Right lobe of liver (tissue), 6 donors: Measurements from ENCODE around the gene ZBTB4. TPM values are rescaled to one million over a fixed set of nuclear protein-coding genes. Genes with fewer than 3 reads are reported as not detected.

ENCODE experiments used
- ATAC-seq, 4 donors: fragments of 200-7000 bp; cut with Tn5 transposase; one replicate each; pipeline ENCODE4 v1.9.1; 2020; ENCODE audit warnings: mild to moderate bottlenecking in 4 of 4, moderate library complexity in 4 of 4
- DNase-seq, 3 donors: peaks; one replicate each; pipeline ENCODE4 v3.0.0-alpha.2; 2020
- H3K27ac ChIP-seq, 3 donors: fragments of 200-600 bp; one replicate each; pipeline ENCODE4 v1.8.0; 2022
- H3K27me3 ChIP-seq, 2 donors: fragments of 200-600 bp; one replicate each; pipeline ENCODE4 v1.8.0; 2022
- H3K36me3 ChIP-seq, 4 donors: fragments of 200-600 bp; sonication (generic) in 1 of 4; one replicate each; pipeline versions ENCODE4 v1.5.1 to v1.8.0; 2017 to 2022; ENCODE audit warnings: control low read depth in 1 of 4
- H3K4me1 ChIP-seq, 4 donors: fragments of 200-600 bp; sonication (generic) in 1 of 4; one replicate each; pipeline versions ENCODE4 v1.5.1 to v1.8.0; 2017 to 2022; ENCODE audit warnings: control low read depth in 1 of 4
- H3K4me3 ChIP-seq, 3 donors: fragments of 200-600 bp; one replicate each; pipeline ENCODE4 v1.8.0; 2022
- H3K9me3 ChIP-seq, 4 donors: fragments of 200-600 bp; sonication (generic) in 1 of 4; one replicate each; pipeline versions ENCODE4 v1.5.1 to v1.8.0; 2017 to 2022; ENCODE audit warnings: control low read depth in 1 of 4
- CTCF ChIP-seq, 4 donors: fragments of 200-600 bp in 3 of 4; fragments of 450-650 bp in 1 of 4; IDR thresholded peaks; one replicate each; pipeline versions ENCODE4 v1.5.1 to v1.8.0; 2016 to 2022; ENCODE audit warnings: antibody characterized with exemption in 4 of 4, mild to moderate bottlenecking in 2 of 4
- POLR2A ChIP-seq: fragments of 450-650 bp; IDR thresholded peaks from one replicate; pipeline ENCODE4 v1.6.1; 2017; ENCODE audit warnings: antibody characterized with exemption, mild to moderate bottlenecking
- WGBS: methylation state at CpG from one replicate; pipeline ENCODE4 v1.1.6; 2018; ENCODE audit warnings: low coverage, low lambda C conversion rate; ENCODE audit not compliant: insufficient coverage; ENCODE audit errors: missing lambda C conversion rate; 5-methylcytosine and 5-hydroxymethylcytosine counted together
- intact Hi-C, 2 donors: fragments of 100-400 bp; cut with DNase I; formaldehyde crosslinking; loops; one replicate each; pipeline versions ENCODE4 v1.11.2 to v1.14.1; 2022
- total RNA-seq, 6 experiments: library from RNA; depleted of rRNA in 2 of 6; stranded (reverse); fragments of >200 nt in 2 of 6; fragmentation: NEBNext Ultra II Directional in 3 of 6; extraction: Animal tissue kit (Norgen Biotek cat#: 25700) in 3 of 6; gene quantifications; one replicate each; pipeline versions ENCODE4 v1.1.0 to v1.2.4, GENCODE V29; 2016 to 2023
- donor health status: DM: no; HTN: yes; CAD: no.
- donor health status: DM: no; HTN: no; CAD: no.
- donor health status: DM: no; HTN: no; CAD: no.
- donor health status: DM: no; HTN: yes; CAD: no.
- donor health status: DM: no; HTN: yes; CAD: no.

The ZBTB4 gene
- total RNA-seq, 6 experiments from 2014 or later = 5.7 to 10.5 (median 7.9) TPM

DNA sequence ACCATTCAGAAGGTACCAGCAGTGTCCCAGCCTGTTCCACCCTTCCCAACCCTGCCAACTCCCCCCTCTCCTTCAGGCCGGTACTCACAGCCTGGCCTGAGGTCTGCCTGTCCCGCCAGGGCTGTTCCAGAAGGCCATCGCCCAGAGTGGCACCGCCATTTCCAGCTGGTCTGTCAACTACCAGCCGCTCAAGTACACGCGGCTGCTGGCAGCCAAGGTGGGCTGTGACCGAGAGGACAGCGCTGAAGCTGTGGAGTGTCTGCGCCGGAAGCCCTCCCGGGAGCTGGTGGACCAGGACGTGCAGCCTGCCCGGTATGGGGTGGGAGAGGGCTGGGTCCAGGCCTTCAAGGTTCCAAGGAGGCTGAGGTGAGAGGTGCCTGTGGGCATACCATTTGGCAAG, 64.6 kb downstream of the ZBTB4 start:
- no peak for DNase-seq
- no peak for TF ChIP-seq CTCF (IDR thresholded peaks at IDR 0.05)
- Histone ChIP-seq H3K27ac (no peak overlapping the region), H3K4me3 (no peak overlapping the region), H3K27me3 (no peaks in the 10 kb centered on the region), H3K4me1 (no peaks in the 10 kb centered on the region), H3K36me3 (no peaks in the 10 kb centered on the region), H3K9me3 (no peaks in the 10 kb centered on the region)
- no peak for ATAC-seq
- 80% methylated on average over 6 of the region's 14 CpGs for WGBS
- intact Hi-C loops = no loop called here

- no peaks in the 10 kb centered on the region for H3K9me3 ChIP-seq
- 66% methylated on average over 2 of the region's 6 CpGs for WGBS
- no peak overlapping the region for H3K27ac ChIP-seq
- intact Hi-C loops = no loop called here
- no peaks in the 10 kb centered on the region for H3K27me3 ChIP-seq
- ATAC-seq = no peak
- no peaks in the 10 kb centered on the region for H3K4me1 ChIP-seq
- DNase-seq = no peak
- no peak for TF ChIP-seq CTCF (IDR thresholded peaks at IDR 0.05)
- TF ChIP-seq POLR2A = no peak
- no peaks in the 10 kb centered on the region for H3K36me3 ChIP-seq
- no peak overlapping the region for H3K4me3 ChIP-seq
These were observed 66.0 kb downstream of the ZBTB4 start for GRCh38 chr17:7413346-7413985.

DNA sequence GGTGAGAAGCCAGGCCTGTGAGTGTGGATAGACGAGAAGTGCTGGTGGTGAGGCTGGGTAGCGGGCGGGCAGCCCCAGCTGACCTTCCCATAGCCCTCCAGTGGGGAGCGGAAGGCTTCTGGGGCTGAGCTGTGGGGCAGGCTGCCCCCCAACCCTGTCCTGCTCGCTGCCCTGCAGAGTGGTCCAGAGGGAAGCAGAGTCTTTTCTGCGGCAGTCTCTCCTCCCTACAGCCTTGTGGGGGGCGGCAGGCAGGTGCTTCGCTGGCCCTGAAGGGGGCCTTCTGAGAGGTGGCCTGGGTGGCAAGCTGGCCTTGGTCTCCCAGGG, 68.0 kb downstream of the ZBTB4 start:
- DNase-seq = no peak
- 100% methylated on average over 2 of the region's 8 CpGs for WGBS

DNA sequence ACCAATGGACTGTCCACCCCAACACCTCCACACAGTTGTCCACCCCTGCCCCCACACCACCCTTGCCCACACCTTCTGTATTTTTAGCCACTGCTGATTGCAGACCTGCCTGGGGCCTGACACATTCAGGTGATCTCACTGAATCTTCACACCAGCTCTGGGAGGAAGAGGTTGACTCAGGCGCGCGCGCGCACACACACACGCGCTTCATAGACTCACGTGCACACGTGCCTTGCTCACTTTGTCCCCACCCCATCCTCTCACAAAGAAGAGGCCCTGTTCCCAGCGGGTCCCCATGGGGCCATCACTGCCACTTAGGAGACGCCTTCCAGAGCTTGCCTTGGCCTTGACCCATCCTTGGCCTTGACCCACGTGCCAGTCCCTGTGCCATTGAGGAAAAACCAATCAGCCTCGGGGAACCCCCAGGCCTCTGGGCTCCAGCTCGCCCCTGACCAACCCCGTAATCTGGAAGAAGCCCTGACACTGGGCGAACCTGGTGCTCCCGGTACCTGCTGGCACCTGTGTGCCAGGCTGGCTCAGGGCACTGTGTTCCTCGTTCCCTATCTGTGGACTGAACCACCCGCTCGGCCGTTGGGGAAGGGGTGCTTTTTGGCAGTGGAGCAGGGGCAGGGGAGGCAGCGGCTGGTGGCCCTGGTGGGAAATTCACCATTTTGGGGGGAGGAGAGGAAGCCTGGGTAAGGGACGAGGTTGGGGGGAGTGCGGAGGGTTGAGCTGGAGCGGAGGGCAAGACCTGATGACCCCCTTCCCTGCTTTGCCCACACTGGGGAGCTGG, 68.6 kb downstream of the ZBTB4 start:
- H3K4me3 ChIP-seq = no peak overlapping the region
- no peaks in the 10 kb centered on the region for H3K36me3 ChIP-seq
- no peak overlapping the region for H3K27ac ChIP-seq
- TF ChIP-seq CTCF (IDR thresholded peaks at IDR 0.05) = no peak
- DNase-seq (no peak), ATAC-seq (no peak)
- H3K9me3 ChIP-seq = no peaks in the 10 kb centered on the region
- intact Hi-C loops = no loop called here
- no peaks in the 10 kb centered on the region for H3K4me1 ChIP-seq
- H3K27me3 ChIP-seq = no peaks in the 10 kb centered on the region
- WGBS = 86% methylated on average over 17 of the region's 25 CpGs

More for the DNA sequence above, 68.0 kb downstream of the ZBTB4 start:
- H3K36me3 ChIP-seq = no peaks in the 10 kb centered on the region
- intact Hi-C loops = no loop called here
- no peaks in the 10 kb centered on the region for H3K27me3 ChIP-seq
- no peaks in the 10 kb centered on the region for H3K4me1 ChIP-seq
- TF ChIP-seq POLR2A (no peak), CTCF (IDR thresholded peaks at IDR 0.05) (no peak)
- no peaks in the 10 kb centered on the region for H3K9me3 ChIP-seq
- no peak for ATAC-seq
- no peak overlapping the region for H3K4me3 ChIP-seq
- no peak overlapping the region for H3K27ac ChIP-seq
